Measurements from ENCODE around the gene CFAP126.
A peak's percentile ranks its signal among the peaks of the same experiment; 100 is the strongest.
"Not testable (repeated sequence)": the region's sequence is repeated elsewhere in the genome, so short reads cannot be mapped to it uniquely, and the experiment has no call there.

The CFAP126 gene

GRCh38 chr1:161379071-161379470, 11.4 kb upstream of the CFAP126 start:
- DNase-seq = no peak

GRCh38 chr1:161378014-161378413, 10.3 kb upstream of the CFAP126 start:
- DNase-seq = no peak

DNA sequence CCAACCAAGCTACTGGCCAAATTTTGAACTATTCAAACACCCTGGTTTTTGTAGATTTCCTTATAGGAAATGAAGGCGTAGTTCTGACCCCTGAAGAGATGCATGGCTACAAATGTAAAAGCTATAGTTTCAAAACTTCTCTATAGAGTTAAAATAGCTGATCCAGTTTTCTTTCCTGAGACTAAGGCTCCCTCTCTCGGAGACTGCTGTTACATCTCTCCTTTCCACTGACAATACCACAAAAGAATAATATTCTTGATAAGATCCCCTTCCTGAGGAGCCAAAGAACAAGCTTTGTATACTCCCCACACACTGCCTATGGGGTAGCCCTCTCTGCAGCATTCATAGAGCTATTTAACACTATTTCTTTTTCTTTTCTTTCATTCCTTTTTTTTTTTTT, 6.7 kb upstream of the CFAP126 start:
- DNase-seq = peak; percentile 78

DNA sequence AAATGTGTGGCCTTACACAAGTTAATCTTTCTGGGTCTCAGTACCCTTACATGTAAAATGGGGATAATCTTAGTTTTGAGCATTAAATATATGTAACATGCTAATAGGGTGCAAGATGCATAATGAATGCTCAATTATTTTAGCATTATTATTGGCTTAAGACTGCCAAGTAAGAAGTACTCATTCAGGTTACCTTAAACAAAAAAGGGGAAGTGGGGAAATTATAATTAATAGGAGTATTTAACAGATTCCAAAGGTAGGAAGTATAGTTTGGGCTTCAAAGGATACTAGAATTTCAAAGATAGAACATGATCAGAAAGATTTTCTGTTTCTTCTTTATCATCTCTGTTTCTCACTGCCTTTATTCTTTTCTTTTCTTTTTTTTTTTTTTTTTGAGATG, 5.8 kb upstream of the CFAP126 start:
- no peak for DNase-seq

DNA sequence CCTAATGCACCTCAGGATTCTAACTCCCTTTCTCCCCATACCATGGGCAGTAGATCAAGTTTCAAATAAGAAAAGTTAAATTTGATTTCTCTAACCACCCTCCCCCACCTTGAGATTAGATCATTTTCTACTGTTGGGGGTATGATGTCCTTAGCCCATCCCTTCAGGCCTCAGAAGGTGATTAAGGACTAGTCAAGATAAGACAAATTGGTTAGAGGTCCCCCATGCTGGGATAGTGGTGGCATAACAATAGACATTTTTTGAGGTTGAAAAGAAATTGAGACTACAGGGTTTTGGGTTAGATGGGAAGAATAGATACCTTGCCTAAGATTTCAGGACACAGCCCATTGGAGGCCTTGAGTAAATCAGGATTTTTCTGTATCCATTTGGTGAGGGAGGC, 2.5 kb downstream of the CFAP126 start:
- DNase-seq = no peak

- no peak for DNase-seq
These were observed 3.3 kb downstream of the CFAP126 start for GRCh38 chr1:161364332-161364731.

GRCh38 chr1:161359291-161359690, 8.4 kb downstream of the CFAP126 start:
- peak; percentile 64 for DNase-seq

- no peak for DNase-seq
These were observed 10.6 kb downstream of the CFAP126 start for GRCh38 chr1:161357073-161357472.

- peak; percentile 66 for DNase-seq
These were observed 16.2 kb downstream of the CFAP126 start for GRCh38 chr1:161351482-161351881.

DNA sequence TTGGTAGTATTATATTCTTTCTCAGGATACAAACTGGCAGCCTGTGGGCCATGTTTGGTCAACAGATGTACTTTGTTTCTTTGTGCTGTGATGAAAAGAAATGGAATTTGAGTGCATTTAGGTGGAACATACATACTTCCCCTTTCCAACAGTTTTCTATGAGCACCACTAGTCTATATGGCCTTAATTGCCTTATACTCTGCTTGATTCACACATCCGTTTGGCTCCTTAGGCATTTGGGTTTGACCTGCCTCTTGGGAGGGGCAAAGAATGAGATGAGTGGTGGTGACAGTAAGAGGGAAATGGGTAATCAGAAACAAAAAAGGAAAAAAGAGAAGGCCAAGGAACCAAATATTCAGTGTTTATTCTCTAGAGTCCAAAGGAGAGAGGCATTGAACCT, 17.0 kb downstream of the CFAP126 start:
- peak; percentile 11 for DNase-seq

- DNase-seq = no peak
These were observed 24.9 kb downstream of the CFAP126 start for GRCh38 chr1:161342821-161343220.

- DNase-seq = no peak
These were observed 25.5 kb downstream of the CFAP126 start for GRCh38 chr1:161342177-161342576.

DNA sequence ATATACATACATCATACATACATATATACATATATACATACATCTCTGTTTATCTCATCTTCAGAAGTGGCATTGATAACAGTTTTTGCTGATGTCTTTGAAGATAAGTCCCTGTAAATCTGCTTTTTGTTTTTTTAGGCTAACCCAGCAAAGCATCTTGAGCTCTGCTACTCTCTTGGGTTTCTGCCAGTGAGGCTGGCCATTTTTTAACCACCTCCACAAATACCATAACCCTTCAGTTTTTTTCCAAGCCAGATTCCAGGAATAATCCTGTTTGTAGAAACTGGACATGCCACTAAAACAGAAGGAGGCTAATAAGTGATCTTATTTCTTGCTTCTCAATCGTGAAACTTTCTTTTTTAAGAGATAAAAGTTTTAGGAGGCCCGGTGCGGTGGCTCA, 31.9 kb downstream of the CFAP126 start:
- DNase-seq = no peak

- no peak for DNase-seq
These were observed 34.5 kb downstream of the CFAP126 start for GRCh38 chr1:161333166-161333565.

- DNase-seq = no peak
These were observed 37.3 kb downstream of the CFAP126 start for GRCh38 chr1:161330346-161330745.

- DNase-seq = peak; percentile 53
These were observed 43.7 kb downstream of the CFAP126 start for GRCh38 chr1:161324020-161324419.

GRCh38 chr1:161315841-161316674, 51.6 kb downstream of the CFAP126 start:
- DNase-seq = not testable (repeated sequence)
